ENCODE data around the gene OR4K17.

DNA sequence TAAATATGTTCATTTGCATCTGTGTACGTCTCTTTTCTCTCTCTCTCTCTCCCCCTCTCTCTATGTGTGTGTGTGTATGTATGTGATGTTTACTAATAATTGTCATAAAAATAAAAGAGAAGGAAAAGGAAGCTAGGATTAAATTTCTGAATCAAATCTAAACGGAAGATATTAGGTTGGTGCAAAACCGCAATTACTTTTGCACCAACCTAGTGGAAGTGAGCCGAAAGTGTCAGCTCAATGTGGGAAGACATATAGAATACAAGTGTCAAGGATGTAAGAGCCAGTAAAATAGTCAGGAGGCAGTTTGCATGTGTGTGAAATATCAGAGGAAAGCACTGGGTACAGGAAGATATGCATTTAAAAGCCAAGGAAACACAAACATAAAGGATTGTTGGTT lies 18.5 kb upstream of the OR4K17 start:
- no peak for TF ChIP-seq POLR2A (IDR thresholded peaks at IDR 0.05)
- TF ChIP-seq, protein P1, sequence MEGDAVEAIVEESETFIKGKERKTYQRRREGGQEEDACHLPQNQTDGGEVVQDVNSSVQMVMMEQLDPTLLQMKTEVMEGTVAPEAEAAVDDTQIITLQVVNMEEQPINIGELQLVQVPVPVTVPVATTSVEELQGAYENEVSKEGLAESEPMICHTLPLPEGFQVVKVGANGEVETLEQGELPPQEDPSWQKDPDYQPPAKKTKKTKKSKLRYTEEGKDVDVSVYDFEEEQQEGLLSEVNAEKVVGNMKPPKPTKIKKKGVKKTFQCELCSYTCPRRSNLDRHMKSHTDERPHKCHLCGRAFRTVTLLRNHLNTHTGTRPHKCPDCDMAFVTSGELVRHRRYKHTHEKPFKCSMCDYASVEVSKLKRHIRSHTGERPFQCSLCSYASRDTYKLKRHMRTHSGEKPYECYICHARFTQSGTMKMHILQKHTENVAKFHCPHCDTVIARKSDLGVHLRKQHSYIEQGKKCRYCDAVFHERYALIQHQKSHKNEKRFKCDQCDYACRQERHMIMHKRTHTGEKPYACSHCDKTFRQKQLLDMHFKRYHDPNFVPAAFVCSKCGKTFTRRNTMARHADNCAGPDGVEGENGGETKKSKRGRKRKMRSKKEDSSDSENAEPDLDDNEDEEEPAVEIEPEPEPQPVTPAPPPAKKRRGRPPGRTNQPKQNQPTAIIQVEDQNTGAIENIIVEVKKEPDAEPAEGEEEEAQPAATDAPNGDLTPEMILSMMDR (IDR thresholded peaks at IDR 0.05), result no peak

Measured in adrenal gland (tissue), 5 donors.